K562 (cell line): Measurements from ENCODE around the gene AFDN. TPM values are rescaled to one million over a fixed set of nuclear protein-coding genes. Genes with fewer than 3 reads are reported as not detected.
A peak's percentile ranks its signal among the peaks of the same experiment; 100 is the strongest.

ENCODE experiments used
- ATAC-seq: fragments of 200-7000 bp; cut with Tn5 transposase; 3 replicates; pipeline ENCODE4 v1.9.1; 2020; ENCODE audit warnings: moderate library complexity
- BruUV-seq: library from RNA; stranded (reverse); fragments of 400-500 nt; replicated peaks from 2 replicates; lab custom pipeline; 2021; lab: Mats Ljungman, UMichigan
- CTCF ChIA-PET: fragments of 300-600 bp; formaldehyde crosslinking; extraction: SDS; loops from one replicate; lab custom pipeline; 2021; ENCODE audit warnings: low intra/inter-chr PET ratio; lab: Yijun Ruan, JAX
- POLR2A ChIA-PET: fragments of 300-600, 350-650 bp; sonication (Branson Sonifier 250); formaldehyde crosslinking; extraction: SDS; loops from one replicate; lab custom pipeline; 2021; ENCODE audit warnings: antibody characterized with exemption, inconsistent platforms; lab: Yijun Ruan, JAX
- DNase-seq, 4 experiments: peaks; one replicate each; pipeline versions ENCODE4 v3.0.0 to v3.0.0-alpha.2; 2011 to 2018; ENCODE audit warnings: low spot score in 3 of 4, mixed read lengths in 3 of 4; ENCODE audit errors: extremely low read depth in 1 of 4
- FAIRE-seq: peaks from 2 replicates; lab custom pipeline; 2011; peaks lifted over from hg19 to GRCh38; lab: Jason Lieb, UNC
- H2AFZ ChIP-seq: 2 replicates; pipeline ENCODE4 v1.6.0; 2011; ENCODE audit warnings: low read depth, low read length, control low read depth, inconsistent platforms
- H3K27ac ChIP-seq: fragments of 200-600 bp; 3 replicates; pipeline ENCODE4 v1.8.0; 2011; ENCODE audit warnings: low read depth, mild to moderate bottlenecking, control low read depth, inconsistent platforms, low read length, moderate library complexity, mixed read lengths; ENCODE audit errors: extremely low read depth
- H3K27me3 ChIP-seq, 2 experiments: fragments of 300-600 bp in 1 of 2; 2 replicates in 1 of 2; 3 replicates in 1 of 2; pipeline versions ENCODE4 v1.6.0 to v1.8.0; 2011; ENCODE audit warnings: inconsistent platforms in 2 of 2, low read length in 2 of 2, mild to moderate bottlenecking in 1 of 2, mixed read lengths in 1 of 2, moderate library complexity in 1 of 2; ENCODE audit not compliant: control insufficient read depth in 2 of 2, insufficient read depth in 2 of 2
- H3K36me3 ChIP-seq: fragments of 300-600 bp; 3 replicates; pipeline ENCODE4 v1.8.0; 2011; ENCODE audit warnings: mild to moderate bottlenecking, low read length, inconsistent platforms; ENCODE audit not compliant: control insufficient read depth, insufficient read depth
- H3K4me1 ChIP-seq, 2 experiments: fragments of 200-600 bp in 1 of 2; replicated peaks in 1 of 2; 2 replicates in 1 of 2; 3 replicates in 1 of 2; pipeline versions ENCODE4 v1.5.1 to v1.8.0; 2011; ENCODE audit warnings: inconsistent platforms in 2 of 2, low read length in 2 of 2, mild to moderate bottlenecking in 1 of 2, mixed read lengths in 1 of 2, moderate library complexity in 1 of 2; ENCODE audit not compliant: control insufficient read depth in 2 of 2, insufficient read depth in 2 of 2
- H3K4me2 ChIP-seq: 2 replicates; pipeline ENCODE4 v1.6.1; 2011; ENCODE audit warnings: low read length, control low read depth, inconsistent platforms, mixed read lengths; ENCODE audit not compliant: insufficient read depth
- H3K4me3 ChIP-seq: fragments of 200-600 bp; sonication (generic), shearing (Covaris generic); 2 replicates; pipeline ENCODE4 v1.5.1; 2016; ENCODE audit warnings: control low read depth, inconsistent platforms
- H3K79me2 ChIP-seq: fragments of 200-600 bp; 3 replicates; pipeline ENCODE4 v1.8.0; 2011; ENCODE audit warnings: low read length, inconsistent platforms; ENCODE audit not compliant: control insufficient read depth, insufficient read depth
- H3K9ac ChIP-seq, 2 experiments: 2 replicates each; pipeline versions ENCODE4 v1.6.0 to v1.6.1; 2011; ENCODE audit warnings: low read depth in 2 of 2, low read length in 2 of 2, control low read depth in 1 of 2, inconsistent platforms in 1 of 2, mild to moderate bottlenecking in 1 of 2, mixed read lengths in 1 of 2; ENCODE audit not compliant: insufficient read depth in 1 of 2
- H3K9me1 ChIP-seq: one replicate; pipeline ENCODE4 v1.6.0; 2011; ENCODE audit warnings: inconsistent platforms, mild to moderate bottlenecking, low read length, moderate library complexity; ENCODE audit not compliant: control insufficient read depth, insufficient read depth
- H3K9me3 ChIP-seq: replicated peaks from 2 replicates; pipeline ENCODE4 v1.5.1; 2011; ENCODE audit warnings: low read depth, low read length, inconsistent platforms; ENCODE audit not compliant: control insufficient read depth, insufficient read depth
- H4K20me1 ChIP-seq: replicated peaks from 2 replicates; pipeline ENCODE4 v1.6.1; 2011; ENCODE audit warnings: low read length, inconsistent platforms, mixed read lengths; ENCODE audit not compliant: control insufficient read depth, insufficient read depth
- ARID2 ChIP-seq: fragments of 450-650 bp; IDR thresholded peaks from 2 replicates; pipeline ENCODE4 v1.6.1; 2017; ENCODE audit warnings: antibody characterized with exemption, mild to moderate bottlenecking
- BRD9 ChIP-seq: fragments of 450-650 bp; IDR thresholded peaks from 2 replicates; pipeline ENCODE4 v1.6.1; 2018; ENCODE audit warnings: low read depth; ENCODE audit not compliant: partially characterized antibody
- EWSR1 ChIP-seq: fragments of 450-650 bp; IDR thresholded peaks from 2 replicates; pipeline ENCODE4 v1.6.1; 2018; ENCODE audit warnings: borderline replicate concordance, mild to moderate bottlenecking, low read depth, moderate library complexity; ENCODE audit not compliant: partially characterized antibody
- FOSL1 ChIP-seq: fragments of 200-800 bp; sonication (Bioruptor generic); conservative IDR thresholded peaks from 2 replicates; pipeline ENCODE4 v1.6.1; 2016; ENCODE audit warnings: missing genetic modification characterization, missing compliant biosample characterization
- SMARCE1 ChIP-seq: fragments of 450-650 bp; IDR thresholded peaks from 2 replicates; pipeline ENCODE4 v1.7.1; 2016; ENCODE audit warnings: mild to moderate bottlenecking
- SRF ChIP-seq, 2 experiments: fragments of 250-450, 450-650 bp in 1 of 2; sonication (Bioruptor Pico) in 1 of 2; sonication (generic) in 1 of 2; formaldehyde crosslinking; IDR thresholded peaks; 2 replicates each; pipeline versions ENCODE4 v1.5.0 to v1.5.1; 2020 to 2022; ENCODE audit warnings: mild to moderate bottlenecking in 1 of 2, missing genetic modification reagents in 1 of 2
- TAF7 ChIP-seq: fragments of 450-650 bp; IDR thresholded peaks from 2 replicates; pipeline ENCODE4 v1.6.1; 2016; ENCODE audit warnings: missing genetic modification characterization, missing compliant biosample characterization
- TAL1 ChIP-seq: fragments of 450-650 bp; IDR thresholded peaks from 2 replicates; pipeline ENCODE4 v1.6.1; 2016; ENCODE audit warnings: mild to moderate bottlenecking
- TRIM24 ChIP-seq, 2 experiments: fragments of 450-650 bp; IDR thresholded peaks; 2 replicates each; pipeline ENCODE4 v1.6.1; 2016
- ZBTB17 ChIP-seq: fragments of 450-650 bp; formaldehyde crosslinking; IDR thresholded peaks from 2 replicates; pipeline ENCODE4 v1.4.0; 2020; ENCODE audit warnings: mild to moderate bottlenecking
- ZNF212 ChIP-seq: fragments of 450-650 bp; formaldehyde crosslinking; IDR thresholded peaks from 2 replicates; pipeline ENCODE4 v1.4.0; 2020; ENCODE audit warnings: mild to moderate bottlenecking
- ZNF57 ChIP-seq: fragments of 450-650 bp; formaldehyde crosslinking; IDR thresholded peaks from 2 replicates; pipeline ENCODE4 v1.4.0; 2020; ENCODE audit warnings: mild to moderate bottlenecking, moderate library complexity
- in situ Hi-C: fragments of 300-500 bp; cut with MboI; formaldehyde crosslinking; loops from 4 replicates; pipeline ENCODE4 v1.15.0; 2018; ENCODE audit warnings: inconsistent platforms, mixed read lengths
- intact Hi-C: fragments of 100-400 bp; cut with micrococcal nuclease; formaldehyde crosslinking; loops from 2 replicates; pipeline ENCODE4 v1.14.2; 2022
- polyA plus RNA-seq, 8 experiments: library from polyadenylated mRNA; depleted of rRNA in 4 of 8; stranded (reverse) in 5 of 8; unstranded in 3 of 8; fragments of >200 nt; fragmentation: Nextera tagmentation in 2 of 8; fragmentation: Illumina TruSeq in 1 of 8; extraction: Ambion mirVana in 2 of 8; extraction: Trizol in 1 of 8; gene quantifications; 2 replicates each; pipeline versions ENCODE4 v1.2.1 to v1.2.3, GENCODE V29; 2011 to 2014; ENCODE audit warnings: inconsistent platforms in 1 of 8, missing spikeins in 1 of 8
- total RNA-seq, 7 experiments: library from RNA; depleted of rRNA in 6 of 7; stranded (reverse); fragments of >200 nt in 6 of 7; fragmentation: Illumina TruSeq in 2 of 7; extraction: Trizol in 2 of 7; gene quantifications; 2 replicates each; pipeline versions ENCODE4 v1.2.1 to v1.2.3, GENCODE V29; 2011 to 2021; ENCODE audit warnings: low replicate concordance in 1 of 7
- TF ChIP-seq, protein P1 (sequence below): fragments of 250-450 bp; sonication (Bioruptor Pico); IDR thresholded peaks from 2 replicates; pipeline ENCODE4 v1.8.0; 2021; ENCODE audit warnings: borderline replicate concordance, mild to moderate bottlenecking, moderate library complexity; ENCODE audit not compliant: poor library complexity, severe bottlenecking
- TF ChIP-seq, protein P2 (sequence below): fragments of 250-450 bp; sonication (Bioruptor Pico); IDR thresholded peaks from 2 replicates; pipeline ENCODE4 v1.8.0; 2021; ENCODE audit warnings: moderate library complexity, mild to moderate bottlenecking, inconsistent platforms
- TF ChIP-seq, protein P3 (sequence below): fragments of 450-650 bp; formaldehyde crosslinking; IDR thresholded peaks from 2 replicates; pipeline ENCODE4 v1.4.0; 2022; ENCODE audit warnings: missing genetic modification characterization
- TF ChIP-seq, protein P4 (sequence below): fragments of 250-450 bp; sonication (Bioruptor Pico); IDR thresholded peaks from 2 replicates; pipeline ENCODE4 v1.9.0; 2021; ENCODE audit warnings: mild to moderate bottlenecking

AFDN gene
- total and polyA plus RNA-seq, 9 of the 15 experiments (the other 6 are each of a cell fraction or from before 2014, with no cell fraction given): 7.2 to 129 (median 105) TPM

DNA sequence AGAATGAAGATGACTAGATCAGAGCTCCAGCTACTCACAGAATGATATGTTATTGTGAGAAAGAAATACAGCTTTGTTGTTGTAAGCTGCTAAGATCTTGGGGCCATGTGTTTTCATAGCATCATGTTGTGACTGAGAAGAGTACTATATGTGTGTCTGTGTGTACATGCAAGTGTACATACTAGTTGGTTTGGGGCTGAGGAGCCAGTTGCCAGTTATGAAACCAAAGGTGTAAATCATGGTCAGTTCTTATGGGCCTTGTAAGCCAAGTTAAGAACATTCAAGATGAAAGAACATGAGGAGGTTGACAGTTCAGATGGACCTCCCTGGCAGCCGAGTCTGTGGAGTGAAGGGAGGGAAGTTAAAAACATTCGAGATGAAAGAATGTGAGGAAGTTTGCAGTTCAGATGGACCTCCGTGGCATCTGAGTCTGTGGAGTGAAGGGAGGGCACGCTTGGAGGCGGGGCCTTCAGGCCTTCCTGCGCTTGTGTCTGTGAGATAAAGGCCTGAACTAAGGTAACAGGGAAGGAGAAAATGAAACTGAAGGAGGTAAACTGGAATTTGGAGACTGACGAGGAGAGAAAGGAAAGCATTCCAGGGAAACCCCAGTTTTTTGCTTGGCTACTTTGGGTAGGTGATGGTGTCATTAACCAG is 13.9 kb downstream of the AFDN start (continued):
- TF ChIP-seq, protein P1, sequence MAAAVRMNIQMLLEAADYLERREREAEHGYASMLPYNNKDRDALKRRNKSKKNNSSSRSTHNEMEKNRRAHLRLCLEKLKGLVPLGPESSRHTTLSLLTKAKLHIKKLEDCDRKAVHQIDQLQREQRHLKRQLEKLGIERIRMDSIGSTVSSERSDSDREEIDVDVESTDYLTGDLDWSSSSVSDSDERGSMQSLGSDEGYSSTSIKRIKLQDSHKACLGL: no peak

DNA sequence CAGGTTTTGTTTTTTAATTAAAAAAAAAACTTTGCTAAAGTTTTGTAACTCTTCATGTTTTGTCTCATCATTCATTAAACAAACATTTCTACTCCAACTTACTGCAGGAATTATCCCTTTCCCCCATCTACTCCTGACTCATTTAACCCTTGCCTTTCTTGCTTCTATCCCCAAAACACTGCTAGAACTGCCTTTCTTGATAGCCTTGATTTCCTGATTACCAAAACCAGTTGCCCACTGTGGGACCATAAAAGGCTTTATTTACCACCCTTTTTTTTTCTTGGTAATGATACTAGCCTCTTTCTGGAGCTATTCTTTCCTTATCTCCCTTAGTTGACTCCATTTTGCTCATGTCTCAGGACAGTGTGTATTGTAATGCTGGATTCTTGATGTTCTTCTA is 15.3 kb downstream of the AFDN start:
- H3K9ac ChIP-seq: peak overlapping the region in 1 of 2 experiments; percentile 78; a peak in 2 of 4 replicates
- in situ Hi-C loops (no loop called here), intact Hi-C loops (loop anchor here (2.0 to 5.0 kb wide), 2 partner anchors 15 to 55 kb away; no protein-coding TSS in a partner anchor)
- CTCF ChIA-PET: no interaction called here
- POLR2A ChIA-PET: interaction anchor here (0.6 to 3.6 kb wide), 4 partner anchors 11 to 45 kb away, joined by 3 to 20 read pairs (median 16); no protein-coding TSS in a partner anchor
- H3K36me3 ChIP-seq: peaks cover 6% of the 10 kb centered on the region; the same call in 1 of the 3 replicates
- H3K27ac ChIP-seq: peak overlapping the region; percentile 85
- H3K9me3 ChIP-seq: no peaks in the 10 kb centered on the region
- H3K4me2 ChIP-seq: peak overlapping the region; percentile 79
- H2AFZ ChIP-seq: no peak overlapping the region
- H3K27me3 ChIP-seq: no peaks in the 10 kb centered on the region
- peak overlapping the region; percentile 36; the same call in 1 of the 2 replicates for H3K4me3 ChIP-seq
- FAIRE-seq: no peak
- peaks cover 100% of the 10 kb centered on the region for H3K79me2 ChIP-seq
- no TSS peak for BruUV-seq
- peaks cover 18% of the 10 kb centered on the region for H4K20me1 ChIP-seq
- peaks cover 10 to 73% of the 10 kb centered on the region in 2 experiments for H3K4me1 ChIP-seq
- DNase-seq: no peak
- peaks cover 4% of the 10 kb centered on the region for H3K9me1 ChIP-seq
- ATAC-seq: no peak
- peak; percentile 38; the same call in 1 of the 2 replicates for TF ChIP-seq SMARCE1
- TF ChIP-seq, protein P2, sequence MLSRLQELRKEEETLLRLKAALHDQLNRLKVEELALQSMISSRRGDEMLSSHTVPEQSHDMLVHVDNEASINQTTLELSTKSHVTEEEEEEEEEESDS (CRISPR knock-in tag): no peak
- TF ChIP-seq TRIM24 (IDR thresholded peaks at IDR 0.05): no peak
- TF ChIP-seq, protein P3, sequence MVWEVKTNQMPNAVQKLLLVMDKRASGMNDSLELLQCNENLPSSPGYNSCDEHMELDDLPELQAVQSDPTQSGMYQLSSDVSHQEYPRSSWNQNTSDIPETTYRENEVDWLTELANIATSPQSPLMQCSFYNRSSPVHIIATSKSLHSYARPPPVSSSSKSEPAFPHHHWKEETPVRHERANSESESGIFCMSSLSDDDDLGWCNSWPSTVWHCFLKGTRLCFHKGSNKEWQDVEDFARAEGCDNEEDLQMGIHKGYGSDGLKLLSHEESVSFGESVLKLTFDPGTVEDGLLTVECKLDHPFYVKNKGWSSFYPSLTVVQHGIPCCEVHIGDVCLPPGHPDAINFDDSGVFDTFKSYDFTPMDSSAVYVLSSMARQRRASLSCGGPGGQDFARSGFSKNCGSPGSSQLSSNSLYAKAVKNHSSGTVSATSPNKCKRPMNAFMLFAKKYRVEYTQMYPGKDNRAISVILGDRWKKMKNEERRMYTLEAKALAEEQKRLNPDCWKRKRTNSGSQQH (CRISPR knock-in tag): no peak
- no peak for TF ChIP-seq TAF7
- no peak for TF ChIP-seq EWSR1
- 0 out of 2 replicates have a peak, but pooled peaks have one; percentile 5 for TF ChIP-seq ARID2
- TF ChIP-seq SRF (CRISPR knock-in tag; IDR thresholded peaks at IDR 0.05): no peak
- TF ChIP-seq, protein P4, sequence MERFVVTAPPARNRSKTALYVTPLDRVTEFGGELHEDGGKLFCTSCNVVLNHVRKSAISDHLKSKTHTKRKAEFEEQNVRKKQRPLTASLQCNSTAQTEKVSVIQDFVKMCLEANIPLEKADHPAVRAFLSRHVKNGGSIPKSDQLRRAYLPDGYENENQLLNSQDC: no peak
- TF ChIP-seq ZBTB17 (CRISPR knock-in tag): no peak
- TF ChIP-seq ZNF57 (CRISPR knock-in tag): no peak
- 0 out of 2 replicates have a peak, but pooled peaks have one; percentile 4 for TF ChIP-seq TAL1
- no peak for TF ChIP-seq ZNF212 (CRISPR knock-in tag)
- peak; percentile 46 for TF ChIP-seq FOSL1 (tag)
- TF ChIP-seq BRD9: no peak
